ENCODE results near the gene PAK4.
"Not testable (repeated sequence)": the region's sequence is repeated elsewhere in the genome, so short reads cannot be mapped to it uniquely, and the experiment has no call there.

PAK4 gene

DNA sequence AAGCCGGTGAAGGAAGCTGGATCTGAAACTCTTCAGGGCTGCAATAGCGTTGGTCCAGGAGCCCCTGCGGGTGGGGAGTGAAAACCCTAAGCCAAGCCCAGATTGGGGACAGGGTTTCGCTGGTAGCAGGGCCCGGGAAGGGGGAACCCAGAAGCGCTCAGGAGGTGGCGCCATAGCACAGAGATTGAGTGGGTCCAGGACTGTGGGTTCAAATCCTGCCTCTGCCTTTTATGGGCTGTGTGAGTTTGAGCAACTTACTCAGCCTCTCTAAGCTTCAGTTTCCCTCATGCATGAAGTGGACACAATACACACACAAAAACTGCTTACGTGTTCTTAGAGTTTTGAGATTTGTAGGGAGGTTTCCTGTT lies 86.8 kb downstream of the PAK4 start:
- Histone ChIP-seq H3K9me3 (ENCODE audit: control insufficient read depth, low read depth, low read length) (no peaks in the 10 kb centered on the region), H3K4me3 (ENCODE audit: low read length) (no peak overlapping the region), H3K27ac (ENCODE audit: low read length) (no peak overlapping the region)

DNA sequence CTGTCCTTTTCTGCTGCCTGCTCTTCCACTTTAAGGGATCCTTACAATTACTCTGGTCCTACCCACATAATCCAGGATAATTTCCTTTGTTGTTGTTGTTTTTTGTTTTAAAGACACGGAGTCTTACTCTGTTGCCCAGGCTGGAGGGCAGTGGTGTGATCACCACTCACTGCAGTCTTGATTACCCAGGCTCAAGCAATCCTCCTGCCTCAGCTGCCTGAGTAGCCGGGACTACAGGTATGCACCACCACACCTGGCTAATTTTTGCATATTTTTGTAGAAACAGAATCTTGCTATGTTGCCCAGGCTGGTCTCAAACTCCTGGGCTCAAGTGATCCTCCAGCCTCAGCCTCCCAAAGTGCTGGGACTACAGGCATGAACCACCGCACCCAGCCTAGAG lies 89.7 kb downstream of the PAK4 start:
- not testable (repeated sequence) for H3K9me3 ChIP-seq (ENCODE audit: control insufficient read depth, low read depth, low read length); H3K9ac ChIP-seq (ENCODE audit: low read length); H3K4me3 ChIP-seq (ENCODE audit: low read length); H3K36me3 ChIP-seq (ENCODE audit: control insufficient read depth, low read depth, low read length); H3K4me1 ChIP-seq (ENCODE audit: control insufficient read depth, low read depth, low read length); H3K27me3 ChIP-seq (ENCODE audit: control insufficient read depth, insufficient read depth, low read length); H3K27ac ChIP-seq (ENCODE audit: low read length)

More for the DNA sequence above, 86.8 kb downstream of the PAK4 start:
- H3K27me3 ChIP-seq (ENCODE audit: control insufficient read depth, insufficient read depth, low read length) = no peaks in the 10 kb centered on the region
- H3K36me3 ChIP-seq (ENCODE audit: control insufficient read depth, low read depth, low read length) = no peaks in the 10 kb centered on the region
- no peaks in the 10 kb centered on the region for H3K4me1 ChIP-seq (ENCODE audit: control insufficient read depth, low read depth, low read length)
- H3K9ac ChIP-seq (ENCODE audit: low read length) = no peak overlapping the region

DNA sequence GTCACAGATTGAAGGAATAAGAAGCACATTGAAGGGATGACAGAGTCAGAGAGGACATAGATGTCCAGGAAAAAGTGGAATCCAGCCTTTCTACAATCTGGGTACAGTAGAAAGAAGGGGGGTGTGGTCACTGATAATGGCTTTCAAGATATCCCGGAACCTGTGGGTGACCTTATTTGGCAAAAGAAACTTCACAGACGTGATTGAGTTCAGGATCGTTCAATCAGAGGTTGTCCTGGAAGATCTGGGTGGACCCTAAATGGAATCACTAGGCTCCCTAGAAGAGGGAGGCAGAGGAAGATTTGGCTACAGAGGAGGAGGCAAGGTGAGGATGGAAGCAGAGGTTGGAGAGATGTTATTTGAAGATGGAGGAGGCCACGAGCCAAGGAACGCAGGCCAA lies 91.5 kb downstream of the PAK4 start:
- Histone ChIP-seq H3K9ac (ENCODE audit: low read length) (no peak overlapping the region), H3K27me3 (ENCODE audit: control insufficient read depth, insufficient read depth, low read length) (no peaks in the 10 kb centered on the region), H3K9me3 (ENCODE audit: control insufficient read depth, low read depth, low read length) (no peaks in the 10 kb centered on the region), H3K4me3 (ENCODE audit: low read length) (no peak overlapping the region), H3K4me1 (ENCODE audit: control insufficient read depth, low read depth, low read length) (no peaks in the 10 kb centered on the region), H3K27ac (ENCODE audit: low read length) (no peak overlapping the region), H3K36me3 (ENCODE audit: control insufficient read depth, low read depth, low read length) (no peaks in the 10 kb centered on the region)

DNA sequence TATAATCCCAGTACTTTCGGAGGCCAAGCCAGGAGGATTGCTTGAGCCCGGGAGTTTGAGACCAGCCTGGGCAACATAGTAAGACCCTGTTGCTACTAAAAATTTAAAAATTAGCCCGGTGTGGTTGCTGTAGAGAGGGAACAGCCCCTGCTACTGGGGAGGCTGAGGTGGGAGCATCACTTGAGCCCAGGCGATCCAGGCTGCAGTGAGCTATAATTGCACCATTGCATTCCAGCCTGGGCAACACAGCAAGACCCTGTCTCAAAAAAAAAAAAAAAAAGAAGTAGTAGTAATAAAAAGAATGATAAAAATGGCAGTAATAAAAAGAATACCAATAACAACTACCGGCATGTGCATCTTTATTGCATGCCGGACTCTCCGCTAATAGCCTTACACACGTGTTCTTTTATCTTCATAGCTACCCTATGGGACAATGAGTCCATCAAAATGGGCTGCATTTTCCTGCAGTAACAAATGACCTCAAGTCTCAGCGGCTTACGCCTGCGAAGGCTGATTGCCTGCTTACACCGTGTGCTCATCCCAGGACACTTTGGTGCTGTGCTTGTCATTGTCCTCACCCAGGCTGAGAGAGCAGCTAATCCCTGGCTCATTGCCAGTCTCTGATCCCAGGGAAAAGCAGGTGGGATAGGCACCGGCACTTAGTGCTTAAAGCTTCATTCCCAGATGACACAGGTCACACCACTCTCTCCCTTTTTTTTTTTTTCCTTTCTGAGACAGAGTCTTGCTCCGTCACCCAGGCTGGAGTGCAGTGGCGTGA lies 92.8 kb downstream of the PAK4 start:
- Histone ChIP-seq H3K4me1 (ENCODE audit: control insufficient read depth, low read depth, low read length) (no peaks in the 10 kb centered on the region), H3K27me3 (ENCODE audit: control insufficient read depth, insufficient read depth, low read length) (no peaks in the 10 kb centered on the region), H3K9ac (ENCODE audit: low read length) (no peak overlapping the region), H3K4me3 (ENCODE audit: low read length) (no peak overlapping the region), H3K27ac (ENCODE audit: low read length) (no peak overlapping the region), H3K9me3 (ENCODE audit: control insufficient read depth, low read depth, low read length) (no peaks in the 10 kb centered on the region), H3K36me3 (ENCODE audit: control insufficient read depth, low read depth, low read length) (no peaks in the 10 kb centered on the region)

DNA sequence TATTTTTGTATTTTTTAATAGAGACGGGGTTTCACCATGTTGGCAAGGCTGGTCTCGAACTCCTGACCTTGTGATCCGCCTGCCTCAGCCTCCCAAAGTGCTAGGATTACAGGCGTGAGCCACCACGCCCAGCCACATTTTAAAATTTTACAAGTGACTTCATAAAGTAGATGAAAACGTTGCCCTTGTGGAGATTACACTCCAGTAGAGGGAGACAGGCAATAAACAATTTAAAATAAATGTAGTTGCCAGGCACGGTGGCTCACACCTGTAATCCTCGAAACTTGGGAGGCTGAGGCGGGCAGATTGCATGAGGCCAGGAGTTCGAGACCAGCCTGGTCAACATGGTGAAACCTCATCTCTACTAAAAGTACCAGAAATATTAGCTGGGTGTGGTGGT lies 93.5 kb downstream of the PAK4 start:
- not testable (repeated sequence) for H3K4me3 ChIP-seq (ENCODE audit: low read length); H3K9me3 ChIP-seq (ENCODE audit: control insufficient read depth, low read depth, low read length); H3K27ac ChIP-seq (ENCODE audit: low read length); H3K36me3 ChIP-seq (ENCODE audit: control insufficient read depth, low read depth, low read length); H3K9ac ChIP-seq (ENCODE audit: low read length); H3K4me1 ChIP-seq (ENCODE audit: control insufficient read depth, low read depth, low read length); H3K27me3 ChIP-seq (ENCODE audit: control insufficient read depth, insufficient read depth, low read length)

DNA sequence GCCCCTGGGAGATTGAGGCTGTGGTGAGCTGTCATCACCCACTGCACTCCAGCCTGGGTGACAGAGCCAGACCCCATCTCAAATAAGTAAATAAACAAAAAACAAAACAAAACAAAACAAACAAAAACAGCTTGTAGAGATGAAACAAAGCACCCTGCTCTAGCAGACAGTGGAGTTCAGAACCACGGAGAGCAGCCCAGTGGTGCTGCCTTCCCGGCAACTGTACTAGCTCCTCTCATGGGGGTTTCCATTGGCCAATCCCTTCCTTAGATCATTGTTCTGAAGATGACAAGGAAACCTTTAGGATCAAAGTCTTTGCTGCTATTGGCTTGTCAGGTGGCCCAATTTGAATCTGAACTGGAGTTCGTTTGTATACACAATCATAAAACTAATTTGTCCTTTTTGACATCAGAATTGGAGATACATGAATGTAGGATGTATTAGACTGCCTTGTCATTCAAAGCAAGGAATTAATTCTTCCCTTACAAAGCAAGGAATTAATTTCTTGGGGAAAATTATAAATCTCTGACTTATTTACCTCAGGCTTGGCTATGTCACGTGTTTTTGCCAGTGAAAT lies 98.2 kb downstream of the PAK4 start:
- H3K4me1 ChIP-seq (ENCODE audit: control insufficient read depth, low read depth, low read length) = no peaks in the 10 kb centered on the region
- H3K4me3 ChIP-seq (ENCODE audit: low read length) = no peak overlapping the region
- no peaks in the 10 kb centered on the region for H3K36me3 ChIP-seq (ENCODE audit: control insufficient read depth, low read depth, low read length)
- no peaks in the 10 kb centered on the region for H3K9me3 ChIP-seq (ENCODE audit: control insufficient read depth, low read depth, low read length)
- no peaks in the 10 kb centered on the region for H3K27me3 ChIP-seq (ENCODE audit: control insufficient read depth, insufficient read depth, low read length)
- H3K9ac ChIP-seq (ENCODE audit: low read length) = no peak overlapping the region
- no peak overlapping the region for H3K27ac ChIP-seq (ENCODE audit: low read length)

DNA sequence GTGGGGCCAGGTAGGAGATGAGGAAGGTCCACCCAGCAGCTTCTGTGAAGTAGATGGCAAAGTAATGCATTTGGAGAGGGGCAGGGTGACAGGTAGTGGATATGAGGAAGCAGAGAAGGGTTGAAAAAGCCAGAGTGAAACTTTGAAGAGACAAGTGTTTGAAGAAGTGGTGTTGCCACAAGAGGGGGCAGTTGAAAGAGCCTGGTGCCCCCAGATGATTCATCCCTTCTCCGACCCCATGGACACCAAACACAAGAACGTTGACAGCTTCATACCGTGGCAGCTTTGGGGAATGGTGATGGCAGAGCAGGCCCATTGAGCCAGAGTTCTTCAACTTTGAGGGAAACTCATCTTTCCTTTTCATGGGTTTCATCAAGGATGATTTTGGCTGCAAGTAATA lies 99.3 kb downstream of the PAK4 start:
- Histone ChIP-seq H3K27ac (ENCODE audit: low read length) (no peak overlapping the region), H3K36me3 (ENCODE audit: control insufficient read depth, low read depth, low read length) (no peaks in the 10 kb centered on the region), H3K4me1 (ENCODE audit: control insufficient read depth, low read depth, low read length) (no peaks in the 10 kb centered on the region), H3K9me3 (ENCODE audit: control insufficient read depth, low read depth, low read length) (no peaks in the 10 kb centered on the region), H3K4me3 (ENCODE audit: low read length) (no peak overlapping the region), H3K27me3 (ENCODE audit: control insufficient read depth, insufficient read depth, low read length) (no peaks in the 10 kb centered on the region), H3K9ac (ENCODE audit: low read length) (no peak overlapping the region)
